CD14-positive monocyte (primary cell): ENCODE measurements around the gene CDH16. TPM values are rescaled to one million over a fixed set of nuclear protein-coding genes. Genes with fewer than 3 reads are reported as not detected.

Source experiments
- DNase-seq, 3 donors: peaks; one replicate each; pipeline ENCODE4 v3.0.0-alpha.2; 2011 to 2022
- H2AFZ ChIP-seq: 2 replicates; pipeline ENCODE4 v1.6.0; 2012; ENCODE audit warnings: mild to moderate bottlenecking, low read depth, low read length, inconsistent platforms; ENCODE audit not compliant: insufficient read depth, poor library complexity, severe bottlenecking
- H3K27ac ChIP-seq, 2 donors: 1 replicate in 1 of 2; 2 replicates in 1 of 2; pipeline ENCODE4 v1.5.1; 2012 to 2013; ENCODE audit warnings: low read length in 2 of 2, control low read depth in 1 of 2, inconsistent platforms in 1 of 2, low read depth in 1 of 2, mild to moderate bottlenecking in 1 of 2
- H3K27me3 ChIP-seq, 2 donors: one replicate each; pipeline versions ENCODE4 v1.6.0 to v1.6.1; 2011 to 2013; ENCODE audit warnings: low read length in 2 of 2; ENCODE audit not compliant: control insufficient read depth in 2 of 2, insufficient read depth in 2 of 2
- H3K36me3 ChIP-seq, 2 donors: replicated peaks in 1 of 2; 1 replicate in 1 of 2; 2 replicates in 1 of 2; pipeline versions ENCODE4 v1.5.1 to v1.6.1; 2012 to 2013; ENCODE audit warnings: low read length in 2 of 2, control low read depth in 1 of 2, inconsistent platforms in 1 of 2, mild to moderate bottlenecking in 1 of 2; ENCODE audit not compliant: insufficient read depth in 2 of 2, control insufficient read depth in 1 of 2
- H3K4me1 ChIP-seq, 2 donors: 1 replicate in 1 of 2; 2 replicates in 1 of 2; pipeline versions ENCODE4 v1.5.1 to v1.6.1; 2012 to 2013; ENCODE audit warnings: low read length in 2 of 2, control low read depth in 1 of 2, inconsistent platforms in 1 of 2, mild to moderate bottlenecking in 1 of 2, moderate library complexity in 1 of 2; ENCODE audit not compliant: insufficient read depth in 2 of 2, control insufficient read depth in 1 of 2
- H3K4me2 ChIP-seq: replicated peaks from 2 replicates; pipeline ENCODE3; 2012; ENCODE audit warnings: low read length, moderate library complexity, mild to moderate bottlenecking; ENCODE audit not compliant: poor library complexity, severe bottlenecking; ENCODE audit errors: extremely low read depth
- H3K4me3 ChIP-seq, 3 experiments: fragments of 200-600 bp in 1 of 3; sonication (generic) in 1 of 3; replicated peaks in 1 of 3; 1 replicate in 2 of 3; 2 replicates in 1 of 3; pipeline ENCODE4 v1.5.1; 2011 to 2013; ENCODE audit warnings: low read length in 3 of 3, mild to moderate bottlenecking in 3 of 3, control low read depth in 2 of 3, low read depth in 2 of 3, inconsistent platforms in 1 of 3, moderate library complexity in 1 of 3
- H3K79me2 ChIP-seq: 2 replicates; pipeline ENCODE4 v1.6.0; 2012; ENCODE audit warnings: mild to moderate bottlenecking, control low read depth, inconsistent platforms, low read length, moderate library complexity; ENCODE audit not compliant: insufficient read depth
- H3K9ac ChIP-seq: 2 replicates; pipeline ENCODE4 v1.6.0; 2017; ENCODE audit warnings: low read length, mild to moderate bottlenecking; ENCODE audit not compliant: insufficient read depth, poor library complexity, severe bottlenecking
- H3K9me3 ChIP-seq, 2 donors: replicated peaks in 1 of 2; 1 replicate in 1 of 2; 2 replicates in 1 of 2; pipeline versions ENCODE4 v1.5.1 to v1.6.1; 2012 to 2013; ENCODE audit warnings: low read length in 2 of 2, control low read depth in 1 of 2; ENCODE audit not compliant: control insufficient read depth in 1 of 2, insufficient read depth in 1 of 2
- H4K20me1 ChIP-seq: 2 replicates; pipeline ENCODE4 v1.6.0; 2012; ENCODE audit warnings: mild to moderate bottlenecking, low read length, control low read depth, moderate library complexity; ENCODE audit not compliant: insufficient read depth
- H3K27ac Mint-ChIP-seq, 7 donors: one replicate each; pipeline ENCODE4 v1.8.0; 2020; ENCODE audit warnings: mild to moderate bottlenecking in 7 of 7, mixed read lengths in 7 of 7, moderate library complexity in 6 of 7, inconsistent platforms in 2 of 7
- H3K27me3 Mint-ChIP-seq, 3 donors: one replicate each; pipeline ENCODE4 v1.8.0; 2021 to 2022; ENCODE audit warnings: low read depth in 3 of 3, mild to moderate bottlenecking in 3 of 3, mixed read lengths in 3 of 3, moderate library complexity in 3 of 3, inconsistent platforms in 1 of 3
- H3K36me3 Mint-ChIP-seq, 2 donors: one replicate each; pipeline ENCODE4 v1.8.0; 2020; ENCODE audit warnings: mixed read lengths in 2 of 2, inconsistent platforms in 1 of 2, mild to moderate bottlenecking in 1 of 2
- H3K4me1 Mint-ChIP-seq: one replicate; pipeline ENCODE4 v1.8.0; 2020; ENCODE audit warnings: mild to moderate bottlenecking, mixed read lengths
- H3K4me3 Mint-ChIP-seq, 2 donors: one replicate each; pipeline ENCODE4 v1.8.0; 2020; ENCODE audit warnings: mild to moderate bottlenecking in 2 of 2, mixed read lengths in 2 of 2, moderate library complexity in 1 of 2
- H3K9me3 Mint-ChIP-seq, 7 donors: one replicate each; pipeline ENCODE4 v1.8.0; 2020 to 2022; ENCODE audit warnings: mixed read lengths in 7 of 7, mild to moderate bottlenecking in 6 of 7, moderate library complexity in 6 of 7, inconsistent platforms in 2 of 7
- CTCF ChIP-seq: fragments of 200-600 bp; IDR thresholded peaks from one replicate; pipeline ENCODE4 v1.8.0; 2022; ENCODE audit warnings: antibody characterized with exemption, mild to moderate bottlenecking
- WGBS: methylation state at CpG from one replicate; pipeline ENCODE4 v1.1.5; 2013; ENCODE audit warnings: missing lambda C conversion rate; ENCODE audit not compliant: insufficient coverage; 5-methylcytosine and 5-hydroxymethylcytosine counted together
- intact Hi-C, 2 donors: fragments of 100-400 bp; cut with micrococcal nuclease; formaldehyde crosslinking; loops; one replicate each; pipeline versions ENCODE4 v1.15.0 to v1.15.1; 2023
- polyA plus RNA-seq, 3 donors: library from polyadenylated mRNA; depleted of rRNA in 1 of 3; unstranded in 2 of 3; stranded (reverse) in 1 of 3; fragments of 300-500 nt in 2 of 3; fragments of >200 nt in 1 of 3; fragmentation: Illumina TruSeq in 2 of 3; gene quantifications; 1 replicate in 2 of 3; 2 replicates in 1 of 3; pipeline ENCODE4 v1.2.3, GENCODE V29; 2012 to 2021

Gene CDH16
- polyA plus RNA-seq, 3 donors: not detected

DNA sequence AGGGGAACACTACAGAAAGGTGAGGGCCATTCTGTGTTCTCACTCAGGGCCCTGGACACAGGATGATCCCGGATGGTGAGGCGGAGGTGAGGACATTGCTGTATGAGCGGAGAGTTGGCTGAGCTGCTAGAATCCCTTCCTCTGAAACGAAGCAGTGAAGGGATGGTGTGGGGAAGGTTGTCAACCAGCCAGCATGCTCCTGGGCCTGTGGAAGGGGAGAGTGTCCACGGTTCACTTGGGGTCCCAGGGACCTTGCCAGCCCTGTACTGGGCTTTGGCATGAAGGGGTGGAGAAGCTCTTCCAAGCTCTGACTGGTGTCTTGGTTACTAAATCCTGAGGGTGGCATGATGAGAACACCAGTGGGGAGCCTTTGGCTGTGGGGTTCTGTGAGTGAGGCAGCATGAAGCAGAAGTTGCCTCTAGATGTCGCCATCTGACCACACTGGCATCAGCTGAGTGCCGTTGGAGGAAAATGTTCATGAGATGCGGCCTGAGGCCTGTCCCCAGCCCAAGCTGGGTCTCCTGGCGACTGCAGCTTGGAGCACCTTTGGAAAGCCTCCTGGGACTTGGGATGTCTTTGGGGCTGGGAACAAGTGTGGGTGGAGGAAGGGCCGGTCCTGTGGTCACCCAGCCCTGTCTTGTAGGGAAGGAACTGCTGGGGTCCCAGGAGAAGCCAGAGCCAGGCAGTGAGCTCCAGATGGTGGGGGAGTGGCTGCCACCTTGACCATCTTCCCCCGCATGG, 23.6 kb downstream of the CDH16 start:
- DNase-seq: peak; percentile 49 to 64 (median 59)
- H3K4me2 ChIP-seq: no peak overlapping the region
- intact Hi-C loops: loop anchor here (2.0 to 5.0 kb wide), 2 partner anchors 30 to 37 kb away; partner anchors contain the start of genes CIAO2B (in 1 of the 2) and RRAD (in 1 of the 2)
- Mint-ChIP-seq H3K4me1 (peaks cover 4% of the 10 kb centered on the region), H3K27ac (no peak overlapping the region), H3K27me3 (peaks cover 7 to 9% (median 8%) of the 10 kb centered on the region in 3 donors), H3K4me3 (no peak overlapping the region), H3K9me3 (no peaks in the 10 kb centered on the region), H3K36me3 (peaks cover 0 to 3% of the 10 kb centered on the region in 2 donors)
- H3K9me3 ChIP-seq: no peaks in the 10 kb centered on the region
- H3K27ac ChIP-seq: no peak overlapping the region
- H2AFZ ChIP-seq: no peak overlapping the region
- peak; percentile 82 for TF ChIP-seq CTCF
- H3K36me3 ChIP-seq: no peaks in the 10 kb centered on the region
- no peaks in the 10 kb centered on the region for H3K27me3 ChIP-seq
- H3K79me2 ChIP-seq: no peaks in the 10 kb centered on the region
- no peak overlapping the region for H3K4me3 ChIP-seq
- no peaks in the 10 kb centered on the region for H4K20me1 ChIP-seq
- H3K9ac ChIP-seq: no peak overlapping the region
- H3K4me1 ChIP-seq: no peaks in the 10 kb centered on the region
- 45% methylated on average over 10 of the region's 11 CpGs for WGBS

DNA sequence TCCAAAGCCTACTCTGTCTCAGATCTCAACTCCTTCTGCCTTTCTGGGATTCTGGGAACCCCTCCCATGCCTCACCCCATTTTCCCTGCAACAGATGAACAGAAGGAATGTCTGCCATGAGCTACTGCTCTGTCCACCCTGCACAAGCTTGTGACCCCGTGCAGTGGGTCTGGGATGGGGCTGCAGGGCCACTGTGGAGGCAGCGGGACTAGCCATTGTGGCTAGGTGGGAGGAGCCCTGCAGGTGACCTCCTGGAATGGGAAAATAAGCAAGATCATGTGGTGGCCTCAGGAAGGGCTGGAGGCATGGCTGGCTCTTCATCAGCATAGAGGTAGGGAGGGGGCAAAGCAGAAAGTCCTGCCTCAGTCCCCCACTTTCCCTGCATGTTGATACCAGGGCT, 24.6 kb downstream of the CDH16 start:
- Histone ChIP-seq H3K4me1 (no peaks in the 10 kb centered on the region), H3K9me3 (no peaks in the 10 kb centered on the region), H4K20me1 (no peaks in the 10 kb centered on the region), H3K36me3 (no peaks in the 10 kb centered on the region), H3K27me3 (no peaks in the 10 kb centered on the region), H3K4me2 (no peak overlapping the region), H3K4me3 (no peak overlapping the region), H2AFZ (no peak overlapping the region), H3K79me2 (no peaks in the 10 kb centered on the region), H3K9ac (no peak overlapping the region), H3K27ac (no peak overlapping the region)
- no peak for TF ChIP-seq CTCF
- intact Hi-C loops: loop anchor here in 1 of 2 donors (2.0 kb wide), 1 partner anchor 31 kb away; the partner anchor contains the start of gene RRAD
- H3K36me3 Mint-ChIP-seq: peaks cover 0 to 7% of the 10 kb centered on the region in 2 donors
- no peaks in the 10 kb centered on the region for H3K4me1 Mint-ChIP-seq
- WGBS: 100% methylated on average over 2 of the region's 2 CpGs
- DNase-seq: no peak
- peak overlapping the region in 1 of 7 donors; percentile 55 for H3K27ac Mint-ChIP-seq
- peaks cover 7 to 8% (median 8%) of the 10 kb centered on the region in 3 donors for H3K27me3 Mint-ChIP-seq
- H3K4me3 Mint-ChIP-seq: no peak overlapping the region
- no peaks in the 10 kb centered on the region for H3K9me3 Mint-ChIP-seq
